ENCODE measurements around the gene KCNH3. TPM values are rescaled to one million over a fixed set of nuclear protein-coding genes. Genes with fewer than 3 reads are reported as not detected.

The KCNH3 gene
- total RNA-seq (1 to 10 TPM; 4.5 to 8.3 TPM), polyA plus RNA-seq (ENCODE audit: insufficient read depth, low read depth, low replicate concordance) (4.5 TPM)
- long read RNA-seq, donor 1, result 0 reads
- long read RNA-seq, donor 2, result 0 reads

- intact Hi-C loops (cut with DNase I; ENCODE audit: low total_unique reads), result no loop called here
These were observed at the start of gene KCNH3 for GRCh38 chr12:49538510-49539403. TSS of gene KCNH3 (plus strand) at chr12:49539030. CDS start at chr12:49539417, 387 bp downstream.

GRCh38 chr12:49489154-49489553 lies 49.7 kb upstream of the KCNH3 start:
- no peaks in the 10 kb centered on the region for H3K36me3 ChIP-seq (ENCODE audit: low read depth, missing control alignments)
- H3K27me3 ChIP-seq, result no peaks in the 10 kb centered on the region
- H3K4me1 ChIP-seq, result no peaks in the 10 kb centered on the region
- intact Hi-C loops (cut with DNase I; ENCODE audit: low total_unique reads), result no loop called here
- H3K4me3 ChIP-seq, result no peak overlapping the region
- no peak overlapping the region for H3K27ac ChIP-seq
- WGBS, 2 donors, result 79 to 84% methylated on average over 3 of the region's 3 CpGs
- TF ChIP-seq CTCF (IDR thresholded peaks at IDR 0.05) (no peak), POLR2A (IDR thresholded peaks at IDR 0.05) (no peak)
- H3K9me3 ChIP-seq, result no peaks in the 10 kb centered on the region
- DNase-seq, result no peak

More at GRCh38 chr12:49538510-49539403, at the start of gene KCNH3:
- Histone ChIP-seq H3K9me3 (no peaks in the 10 kb centered on the region), H3K27ac (no peak within 1 kb of the TSS), H3K4me3 (peak within 1 kb of the TSS; percentile 27 to 62), H3K36me3 (ENCODE audit: low read depth, missing control alignments) (no peaks in the 10 kb centered on the region), H3K27me3 (no peaks in the 10 kb centered on the region), H3K4me1 (peaks cover 4% of the 10 kb centered on the region)
- TF ChIP-seq CTCF (IDR thresholded peaks at IDR 0.05) (no peak), POLR2A (IDR thresholded peaks at IDR 0.05) (no peak)
- WGBS, 2 donors, result 0 to 2% methylated on average over 2 to 94 of the region's 107 CpGs
- DNase-seq, result peak; percentile 87

- Histone ChIP-seq H3K4me1 (no peaks in the 10 kb centered on the region), H3K27me3 (no peaks in the 10 kb centered on the region), H3K9me3 (no peaks in the 10 kb centered on the region), H3K27ac (no peak overlapping the region), H3K4me3 (no peak overlapping the region), H3K36me3 (ENCODE audit: low read depth, missing control alignments) (no peaks in the 10 kb centered on the region)
- TF ChIP-seq CTCF (IDR thresholded peaks at IDR 0.05), result peak in 1 of 3 experiments; percentile 6
- no peak for TF ChIP-seq POLR2A (IDR thresholded peaks at IDR 0.05)
- WGBS, 2 donors, result 62 to 64% methylated on average over 4 of the region's 4 CpGs
- no peak for DNase-seq
- intact Hi-C loops (cut with DNase I; ENCODE audit: low total_unique reads), result no loop called here
These were observed 49.1 kb upstream of the KCNH3 start for GRCh38 chr12:49489720-49490119.

GRCh38 chr12:49491823-49492222 lies 47.0 kb upstream of the KCNH3 start:
- no peak overlapping the region for H3K4me3 ChIP-seq
- TF ChIP-seq CTCF (IDR thresholded peaks at IDR 0.05), result no peak
- no peak for TF ChIP-seq POLR2A (IDR thresholded peaks at IDR 0.05)
- no peaks in the 10 kb centered on the region for H3K27me3 ChIP-seq
- no peak for DNase-seq
- H3K9me3 ChIP-seq, result no peaks in the 10 kb centered on the region
- no peak overlapping the region for H3K27ac ChIP-seq
- no peaks in the 10 kb centered on the region for H3K36me3 ChIP-seq (ENCODE audit: low read depth, missing control alignments)
- WGBS, 2 donors, result 94 to 97% methylated on average over 1 of the region's 1 CpG
- intact Hi-C loops (cut with DNase I; ENCODE audit: low total_unique reads), result no loop called here
- H3K4me1 ChIP-seq, result no peaks in the 10 kb centered on the region

Measured in testis (tissue), 5 donors.